ENCODE data around the gene NRXN3. TPM values are rescaled to one million over a fixed set of nuclear protein-coding genes. Genes with fewer than 3 reads are reported as not detected.
A peak's percentile ranks its signal among the peaks of the same experiment; 100 is the strongest.

The NRXN3 gene
- total and polyA plus RNA-seq, 2 of the 4 experiments (the other 2 are of a cell fraction) = 4.8 to 25.1 TPM

- no peak overlapping the region for H4K8ac ChIP-seq (ENCODE audit: low read depth in 2 of 2, low read length in 2 of 2)
- H2BK20ac ChIP-seq (ENCODE audit: low read depth, low read length) = no peak overlapping the region
- no peak overlapping the region for H3K14ac ChIP-seq (replicated peaks; ENCODE audit: low read depth, low read length)
- H4K5ac ChIP-seq (ENCODE audit: low read depth, low read length) = no peak overlapping the region
- H3K4me3 ChIP-seq (ENCODE audit: insufficient read depth, low read depth, low read length) = no peak overlapping the region
- in situ Hi-C loops (cut with MboI; ENCODE audit: low sequenced_read_pairs) = no loop called here
- H3K27me3 ChIP-seq (ENCODE audit: control insufficient read depth, insufficient read depth, low read length) = no peaks in the 10 kb centered on the region
- no peaks in the 10 kb centered on the region for H4K20me1 ChIP-seq (ENCODE audit: insufficient read depth, low read length)
- ATAC-seq (ENCODE audit: low read depth) (no peak), DNase-seq (peak; percentile 64)
- BruUV-seq (replicated peaks) = no TSS peak
- H3K56ac ChIP-seq (ENCODE audit: extremely low read depth, insufficient read depth, low read length) = no peak overlapping the region
- H3K9me1 ChIP-seq (ENCODE audit: insufficient read depth, low read length) = peaks cover 6% of the 10 kb centered on the region; the same call in 1 of the 2 replicates
- H3K36me3 ChIP-seq (ENCODE audit: control insufficient read depth, insufficient read depth, low read length) = no peaks in the 10 kb centered on the region
- no peak overlapping the region for H2BK15ac ChIP-seq (ENCODE audit: low read depth, low read length)
- no peak overlapping the region for H2BK120ac ChIP-seq (ENCODE audit: low read depth, low read length)
- no peak overlapping the region for H3K9ac ChIP-seq (ENCODE audit: low read depth, low read length)
- H3K4me1 ChIP-seq (ENCODE audit: control insufficient read depth, insufficient read depth, low read length) = peaks cover 7% of the 10 kb centered on the region
- no peak overlapping the region for H4K91ac ChIP-seq (ENCODE audit: insufficient read depth, low read depth, low read length)
- no peaks in the 10 kb centered on the region for H3K79me1 ChIP-seq (ENCODE audit: low read depth in 1 of 2, low read length in 2 of 2)
- intact Hi-C loops (cut with micrococcal nuclease) = no loop called here
- no peaks in the 10 kb centered on the region for H3K9me3 ChIP-seq (ENCODE audit: control insufficient read depth, insufficient read depth, low read length)
- no peak overlapping the region for H3K18ac ChIP-seq (ENCODE audit: low read depth, low read length)
- no peak overlapping the region for H3K4ac ChIP-seq (ENCODE audit: low read depth, low read length)
- dilution Hi-C loops (cut with HindIII; ENCODE audit: low sequenced_read_pairs, unreplicated experiment) = no loop called here
- TF ChIP-seq POLR2A (IDR thresholded peaks at IDR 0.05; ENCODE audit: low read depth, low read length) = no peak
- no peak for TF ChIP-seq SMC3 (IDR thresholded peaks at IDR 0.05; ENCODE audit: low read depth, low read length)
- no peak for TF ChIP-seq RAD21 (IDR thresholded peaks at IDR 0.05; ENCODE audit: low read length)
- TF ChIP-seq USF2 (IDR thresholded peaks at IDR 0.05; ENCODE audit: low read depth, low read length) = no peak
- TF ChIP-seq MAZ (IDR thresholded peaks at IDR 0.05; ENCODE audit: borderline replicate concordance, low read depth, low read length) = no peak
- no peak for TF ChIP-seq NFE2L2 (IDR thresholded peaks at IDR 0.05; ENCODE audit: low read depth, low read length)
- no peak for TF ChIP-seq BHLHE40 (IDR thresholded peaks at IDR 0.05; ENCODE audit: low read depth, low read length)
- TF ChIP-seq FOS (IDR thresholded peaks at IDR 0.05; ENCODE audit: low read depth, low read length) = no peak
- TF ChIP-seq CEBPB (IDR thresholded peaks at IDR 0.05; ENCODE audit: low read depth, low read length) = no peak
- no peak for TF ChIP-seq CTCF (conservative IDR thresholded peaks at IDR 0.05; ENCODE audit: low read depth, low read length)
- TF ChIP-seq ELK1 (IDR thresholded peaks at IDR 0.05; ENCODE audit: borderline replicate concordance, low read depth, low read length) = no peak
- TF ChIP-seq RFX5 (IDR thresholded peaks at IDR 0.05; ENCODE audit: low read depth, low read length) = no peak
- TF ChIP-seq MAFK (IDR thresholded peaks at IDR 0.05; ENCODE audit: low read depth, low read length) = no peak
- no peak for TF ChIP-seq CHD1 (IDR thresholded peaks at IDR 0.05; ENCODE audit: low read depth, low read length)
- peak overlapping the region; percentile 53; the same call in 1 of the 2 replicates for H3K4me2 ChIP-seq (ENCODE audit: low read depth, low read length)
- H2AK5ac ChIP-seq (ENCODE audit: low read depth, low read length) = no peak overlapping the region
- H2BK5ac ChIP-seq (ENCODE audit: low read depth, low read length, poor library complexity, severe bottlenecking) = peak overlapping the region; percentile 42
- H2AFZ ChIP-seq (replicated peaks; ENCODE audit: low read length, poor library complexity) = no peak overlapping the region
- POLR2A ChIA-PET (ENCODE audit: unreplicated experiment) = no interaction called here
- no peak overlapping the region for H2AK9ac ChIP-seq (replicated peaks; ENCODE audit: low read depth, low read length, poor library complexity)
- no CpG with 5 or more reads among the region's 3 CpGs for WGBS, 2 experiments (ENCODE audit: extremely low coverage in 2 of 2, insufficient read length in 1 of 2)
- no peak overlapping the region for H3K27ac ChIP-seq (ENCODE audit: insufficient read depth, low read length)
- CTCF ChIA-PET = no interaction called here
- no peak overlapping the region for H3K23ac ChIP-seq (ENCODE audit: low read depth, low read length)
Measured at GRCh38 chr14:79328863-79329262, 1158.7 kb downstream of the NRXN3 start.

Measured in IMR-90 (cell line).